ENCODE measurements around the gene HSPA12A. TPM values are rescaled to one million over a fixed set of nuclear protein-coding genes. Genes with fewer than 3 reads are reported as not detected.

Gene HSPA12A
- total RNA-seq, 1 donor from 2014 or later = 7.9 TPM

- Mint-ChIP-seq H3K9me3 (ENCODE audit: unreplicated experiment) (peaks cover 1% of the 10 kb centered on the region), H3K36me3 (ENCODE audit: low read depth, unreplicated experiment) (peaks cover 2% of the 10 kb centered on the region), H3K27me3 (ENCODE audit: low read depth, unreplicated experiment) (peaks cover 21% of the 10 kb centered on the region), H3K4me3 (ENCODE audit: unreplicated experiment) (no peak overlapping the region), H3K27ac (ENCODE audit: unreplicated experiment) (no peak overlapping the region), H3K4me1 (ENCODE audit: low read depth, unreplicated experiment) (peaks cover 2% of the 10 kb centered on the region)
- no peaks in the 10 kb centered on the region for H3K36me3 ChIP-seq (ENCODE audit: insufficient read depth, low read length)
- no peak overlapping the region for H3K27ac ChIP-seq (ENCODE audit: low read depth, low read length)
- no peaks in the 10 kb centered on the region for H4K20me1 ChIP-seq (ENCODE audit: insufficient read depth, low read length)
- H3K9me3 ChIP-seq (ENCODE audit: insufficient read depth, low read depth, low read length) = no peaks in the 10 kb centered on the region
- FAIRE-seq (no peak), DNase-seq (ENCODE audit: low read depth) (no peak)
- H3K9ac ChIP-seq (ENCODE audit: low read length) = no peak overlapping the region
- TF ChIP-seq CTCF (IDR thresholded peaks at IDR 0.05; ENCODE audit: insufficient read depth, low read depth, low read length) (no peak), EZH2 (IDR thresholded peaks at IDR 0.05; ENCODE audit: insufficient read depth, low read length) (no peak)
- no peak overlapping the region for H2AFZ ChIP-seq (ENCODE audit: low read depth, low read length)
- H3K27me3 ChIP-seq (ENCODE audit: insufficient read depth, low read length) = no peaks in the 10 kb centered on the region
- no peak overlapping the region for H3K4me2 ChIP-seq (ENCODE audit: low read length)
- H3K79me2 ChIP-seq (ENCODE audit: insufficient read depth, low read length) = no peaks in the 10 kb centered on the region
- no peak overlapping the region for H3K4me3 ChIP-seq (ENCODE audit: insufficient read depth, low read depth, low read length)
- peaks cover 11% of the 10 kb centered on the region for H3K4me1 ChIP-seq (ENCODE audit: insufficient read depth, low read length)
Measured at GRCh38 chr10:116785282-116785681, 42.9 kb upstream of the HSPA12A start.

GRCh38 chr10:116784651-116785050 lies 42.3 kb upstream of the HSPA12A start:
- TF ChIP-seq EZH2 (IDR thresholded peaks at IDR 0.05; ENCODE audit: insufficient read depth, low read length) = no peak
- TF ChIP-seq CTCF (IDR thresholded peaks at IDR 0.05; ENCODE audit: insufficient read depth, low read depth, low read length) = no peak
- H2AFZ ChIP-seq (ENCODE audit: low read depth, low read length) = no peak overlapping the region
- no peaks in the 10 kb centered on the region for H3K27me3 ChIP-seq (ENCODE audit: insufficient read depth, low read length)
- FAIRE-seq (no peak), DNase-seq (ENCODE audit: low read depth) (no peak)
- peaks cover 11% of the 10 kb centered on the region for H3K4me1 ChIP-seq (ENCODE audit: insufficient read depth, low read length)
- no peaks in the 10 kb centered on the region for H4K20me1 ChIP-seq (ENCODE audit: insufficient read depth, low read length)
- H3K4me3 Mint-ChIP-seq (ENCODE audit: unreplicated experiment) = no peak overlapping the region
- no peak overlapping the region for H3K4me2 ChIP-seq (ENCODE audit: low read length)
- H3K27ac Mint-ChIP-seq (ENCODE audit: unreplicated experiment) = no peak overlapping the region
- H3K27me3 Mint-ChIP-seq (ENCODE audit: low read depth, unreplicated experiment) = peaks cover 18% of the 10 kb centered on the region
- peaks cover 2% of the 10 kb centered on the region for H3K4me1 Mint-ChIP-seq (ENCODE audit: low read depth, unreplicated experiment)
- peaks cover under 1% of the 10 kb centered on the region for H3K9me3 Mint-ChIP-seq (ENCODE audit: unreplicated experiment)
- no peak overlapping the region for H3K4me3 ChIP-seq (ENCODE audit: insufficient read depth, low read depth, low read length)
- no peak overlapping the region for H3K27ac ChIP-seq (ENCODE audit: low read depth, low read length)
- H3K9ac ChIP-seq (ENCODE audit: low read length) = no peak overlapping the region
- H3K9me3 ChIP-seq (ENCODE audit: insufficient read depth, low read depth, low read length) = no peaks in the 10 kb centered on the region
- no peaks in the 10 kb centered on the region for H3K79me2 ChIP-seq (ENCODE audit: insufficient read depth, low read length)
- no peaks in the 10 kb centered on the region for H3K36me3 ChIP-seq (ENCODE audit: insufficient read depth, low read length)
- no peaks in the 10 kb centered on the region for H3K36me3 Mint-ChIP-seq (ENCODE audit: low read depth, unreplicated experiment)

GRCh38 chr10:116784035-116784434 lies 41.7 kb upstream of the HSPA12A start:
- H3K4me2 ChIP-seq (ENCODE audit: low read length) = no peak overlapping the region
- H3K36me3 ChIP-seq (ENCODE audit: insufficient read depth, low read length) = no peaks in the 10 kb centered on the region
- DNase-seq (ENCODE audit: low read depth) (no peak), FAIRE-seq (no peak)
- Mint-ChIP-seq H3K4me3 (ENCODE audit: unreplicated experiment) (no peak overlapping the region), H3K4me1 (ENCODE audit: low read depth, unreplicated experiment) (peaks cover 2% of the 10 kb centered on the region), H3K9me3 (ENCODE audit: unreplicated experiment) (no peaks in the 10 kb centered on the region), H3K27ac (ENCODE audit: unreplicated experiment) (no peak overlapping the region), H3K27me3 (ENCODE audit: low read depth, unreplicated experiment) (peaks cover 17% of the 10 kb centered on the region), H3K36me3 (ENCODE audit: low read depth, unreplicated experiment) (no peaks in the 10 kb centered on the region)
- TF ChIP-seq EZH2 (IDR thresholded peaks at IDR 0.05; ENCODE audit: insufficient read depth, low read length) (no peak), CTCF (IDR thresholded peaks at IDR 0.05; ENCODE audit: insufficient read depth, low read depth, low read length) (no peak)
- H3K9ac ChIP-seq (ENCODE audit: low read length) = no peak overlapping the region
- peaks cover 11% of the 10 kb centered on the region for H3K4me1 ChIP-seq (ENCODE audit: insufficient read depth, low read length)
- H2AFZ ChIP-seq (ENCODE audit: low read depth, low read length) = no peak overlapping the region
- no peaks in the 10 kb centered on the region for H3K79me2 ChIP-seq (ENCODE audit: insufficient read depth, low read length)
- no peak overlapping the region for H3K4me3 ChIP-seq (ENCODE audit: insufficient read depth, low read depth, low read length)
- no peak overlapping the region for H3K27ac ChIP-seq (ENCODE audit: low read depth, low read length)
- H3K27me3 ChIP-seq (ENCODE audit: insufficient read depth, low read length) = no peaks in the 10 kb centered on the region
- H3K9me3 ChIP-seq (ENCODE audit: insufficient read depth, low read depth, low read length) = no peaks in the 10 kb centered on the region
- no peaks in the 10 kb centered on the region for H4K20me1 ChIP-seq (ENCODE audit: insufficient read depth, low read length)
